Measurements from ENCODE around the gene COPE.

Gene COPE

DNA sequence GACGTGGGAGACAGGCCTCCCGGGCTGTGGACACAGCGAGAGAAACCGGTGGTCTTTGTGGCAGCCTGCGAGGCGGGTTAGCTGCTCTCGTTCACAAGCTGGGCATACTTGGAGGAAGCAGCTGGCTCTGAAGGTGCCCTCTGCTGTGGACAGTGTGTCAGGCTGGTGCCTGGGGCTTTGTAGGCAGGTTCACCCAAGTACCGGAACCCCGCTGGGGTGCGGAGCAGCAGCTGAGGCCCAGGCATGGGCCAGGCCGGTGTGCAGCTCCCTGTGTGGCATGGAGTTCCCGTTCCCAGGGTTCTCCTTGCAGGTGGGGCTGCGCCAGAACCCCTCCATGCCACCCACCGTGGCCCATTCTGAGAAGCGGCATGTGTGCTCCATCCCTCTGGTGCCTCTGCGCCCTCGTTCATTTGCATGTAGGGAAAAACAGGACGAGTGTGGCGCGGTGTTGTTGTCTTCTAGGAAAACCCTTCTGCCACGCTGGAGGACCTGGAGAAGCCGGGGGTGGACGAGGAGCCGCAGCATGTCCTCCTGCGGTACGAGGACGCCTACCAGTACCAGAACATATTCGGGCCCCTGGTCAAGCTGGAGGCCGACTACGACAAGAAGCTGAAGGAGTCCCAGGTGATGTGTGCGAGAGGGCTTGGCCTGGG lies 67.4 kb downstream of the COPE start:
- DNase-seq (ENCODE audit: low spot score): no peak

DNA sequence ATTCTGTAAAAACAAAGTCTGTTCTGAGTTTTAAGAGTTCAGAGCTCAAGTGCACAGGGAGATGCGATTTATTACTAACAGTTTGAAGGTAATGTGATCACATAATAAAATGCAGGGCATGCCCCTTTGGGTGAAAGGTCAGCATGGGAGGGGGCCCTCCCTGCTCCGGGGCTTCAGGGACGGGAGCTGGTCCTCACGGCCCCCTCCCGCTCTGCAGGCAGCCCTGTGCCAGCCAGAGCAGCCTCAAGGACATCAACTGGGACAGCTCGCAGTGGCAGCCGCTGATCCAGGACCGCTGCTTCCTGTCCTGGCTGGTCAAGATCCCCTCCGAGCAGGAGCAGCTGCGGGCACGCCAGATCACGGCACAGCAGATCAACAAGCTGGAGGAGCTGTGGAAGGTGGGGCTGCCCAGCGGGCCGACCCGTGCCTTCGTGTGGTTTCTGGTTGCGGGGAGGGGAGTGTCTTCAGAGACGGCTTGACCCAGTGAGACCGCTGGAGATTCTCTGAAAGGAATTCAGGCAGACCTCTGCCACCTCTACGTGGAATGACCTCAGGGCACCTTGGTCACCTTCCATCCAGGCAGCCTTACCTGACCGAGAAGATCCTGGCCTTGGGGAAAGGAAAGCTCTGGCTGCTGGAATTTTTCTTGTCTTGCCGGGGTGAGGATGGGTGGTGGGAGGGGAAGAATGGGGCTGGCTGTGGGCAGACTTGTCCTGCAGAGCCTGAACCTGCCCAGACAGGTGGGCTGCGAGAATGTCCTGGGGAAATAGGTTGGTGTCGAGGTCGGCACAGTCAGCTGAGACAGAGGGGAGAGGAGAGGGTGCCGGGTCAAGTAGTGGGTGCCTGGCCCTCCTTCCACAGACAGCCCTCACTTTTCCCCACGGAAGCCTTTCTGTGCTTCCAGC lies 68.5 kb downstream of the COPE start:
- DNase-seq (ENCODE audit: low spot score): no peak

DNA sequence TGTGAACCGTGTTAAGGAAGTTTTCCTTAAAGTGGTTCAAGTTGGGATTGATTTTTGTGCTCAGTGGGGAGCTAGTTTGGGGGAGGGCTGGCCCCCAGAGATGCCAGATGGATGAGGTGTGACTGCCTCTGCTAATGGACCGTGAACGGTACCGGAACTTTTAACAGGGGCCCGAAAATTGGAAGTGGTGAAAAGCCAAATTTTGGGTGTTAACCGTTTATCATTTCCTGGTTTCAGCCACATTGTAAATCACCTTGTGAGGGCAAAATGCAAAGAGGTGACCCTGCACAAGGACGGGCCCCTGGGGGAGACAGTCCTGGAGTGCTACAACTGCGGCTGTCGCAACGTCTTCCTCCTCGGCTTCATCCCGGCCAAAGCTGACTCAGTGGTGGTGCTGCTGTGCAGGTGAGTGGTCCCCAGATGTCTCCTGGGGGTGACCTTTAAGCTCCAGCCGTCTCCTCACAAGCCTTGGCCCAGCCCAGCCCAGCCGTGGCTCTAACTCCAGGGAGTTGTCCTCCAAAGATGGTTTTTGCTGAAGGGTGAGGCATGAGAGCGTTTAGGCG lies 69.3 kb downstream of the COPE start:
- DNase-seq (ENCODE audit: low spot score): no peak
